ENCODE measurements around the gene PHACTR1.

- TF ChIP-seq CTCF (IDR thresholded peaks at IDR 0.05) (no peak), POLR2AphosphoS5 (IDR thresholded peaks at IDR 0.05) (no peak), POLR2A (IDR thresholded peaks at IDR 0.05) (no peak)
Measured at GRCh38 chr6:13212538-13212937, 496.0 kb downstream of the PHACTR1 start.

Data from stomach (tissue), 4 donors.